Inflammatory macrophage (primary cell): Measurements from ENCODE around the gene ERCC6L.

Source experiments
- DNase-seq, 2 donors: peaks; one replicate each; pipeline ENCODE4 v3.0.0-alpha.2; 2020 to 2022
- total RNA-seq, 18 experiments: gene quantifications; one replicate each; lab custom pipeline; 2026; ENCODE audit warnings: mixed read lengths in 6 of 18, inconsistent platforms in 2 of 18; lab: John Stamatoyannopoulos, UW

The ERCC6L gene, protein sequence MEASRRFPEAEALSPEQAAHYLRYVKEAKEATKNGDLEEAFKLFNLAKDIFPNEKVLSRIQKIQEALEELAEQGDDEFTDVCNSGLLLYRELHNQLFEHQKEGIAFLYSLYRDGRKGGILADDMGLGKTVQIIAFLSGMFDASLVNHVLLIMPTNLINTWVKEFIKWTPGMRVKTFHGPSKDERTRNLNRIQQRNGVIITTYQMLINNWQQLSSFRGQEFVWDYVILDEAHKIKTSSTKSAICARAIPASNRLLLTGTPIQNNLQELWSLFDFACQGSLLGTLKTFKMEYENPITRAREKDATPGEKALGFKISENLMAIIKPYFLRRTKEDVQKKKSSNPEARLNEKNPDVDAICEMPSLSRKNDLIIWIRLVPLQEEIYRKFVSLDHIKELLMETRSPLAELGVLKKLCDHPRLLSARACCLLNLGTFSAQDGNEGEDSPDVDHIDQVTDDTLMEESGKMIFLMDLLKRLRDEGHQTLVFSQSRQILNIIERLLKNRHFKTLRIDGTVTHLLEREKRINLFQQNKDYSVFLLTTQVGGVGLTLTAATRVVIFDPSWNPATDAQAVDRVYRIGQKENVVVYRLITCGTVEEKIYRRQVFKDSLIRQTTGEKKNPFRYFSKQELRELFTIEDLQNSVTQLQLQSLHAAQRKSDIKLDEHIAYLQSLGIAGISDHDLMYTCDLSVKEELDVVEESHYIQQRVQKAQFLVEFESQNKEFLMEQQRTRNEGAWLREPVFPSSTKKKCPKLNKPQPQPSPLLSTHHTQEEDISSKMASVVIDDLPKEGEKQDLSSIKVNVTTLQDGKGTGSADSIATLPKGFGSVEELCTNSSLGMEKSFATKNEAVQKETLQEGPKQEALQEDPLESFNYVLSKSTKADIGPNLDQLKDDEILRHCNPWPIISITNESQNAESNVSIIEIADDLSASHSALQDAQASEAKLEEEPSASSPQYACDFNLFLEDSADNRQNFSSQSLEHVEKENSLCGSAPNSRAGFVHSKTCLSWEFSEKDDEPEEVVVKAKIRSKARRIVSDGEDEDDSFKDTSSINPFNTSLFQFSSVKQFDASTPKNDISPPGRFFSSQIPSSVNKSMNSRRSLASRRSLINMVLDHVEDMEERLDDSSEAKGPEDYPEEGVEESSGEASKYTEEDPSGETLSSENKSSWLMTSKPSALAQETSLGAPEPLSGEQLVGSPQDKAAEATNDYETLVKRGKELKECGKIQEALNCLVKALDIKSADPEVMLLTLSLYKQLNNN
- 0.17 to 9.6 (median 3.7) reads per million in 18 experiments for total RNA-seq

- DNase-seq: peak; percentile 74 to 84
Observed at GRCh38 chrX:72238721-72239475, at the start of gene ERCC6L. ERCC6L (minus strand) TSS chrX:72239027; CDS start chrX:72238911, 116 bp downstream.

GRCh38 chrX:72282302-72282701, 43.5 kb upstream of the ERCC6L start:
- no peak for DNase-seq

- no peak for DNase-seq
Observed at GRCh38 chrX:72280321-72280845, 41.6 kb upstream of the ERCC6L start.

GRCh38 chrX:72276478-72276953, 37.7 kb upstream of the ERCC6L start:
- DNase-seq: no peak

- DNase-seq: no peak
Observed at GRCh38 chrX:72274526-72274925, 35.7 kb upstream of the ERCC6L start.

- no peak for DNase-seq
Observed at GRCh38 chrX:72273718-72274117, 34.9 kb upstream of the ERCC6L start.

DNA sequence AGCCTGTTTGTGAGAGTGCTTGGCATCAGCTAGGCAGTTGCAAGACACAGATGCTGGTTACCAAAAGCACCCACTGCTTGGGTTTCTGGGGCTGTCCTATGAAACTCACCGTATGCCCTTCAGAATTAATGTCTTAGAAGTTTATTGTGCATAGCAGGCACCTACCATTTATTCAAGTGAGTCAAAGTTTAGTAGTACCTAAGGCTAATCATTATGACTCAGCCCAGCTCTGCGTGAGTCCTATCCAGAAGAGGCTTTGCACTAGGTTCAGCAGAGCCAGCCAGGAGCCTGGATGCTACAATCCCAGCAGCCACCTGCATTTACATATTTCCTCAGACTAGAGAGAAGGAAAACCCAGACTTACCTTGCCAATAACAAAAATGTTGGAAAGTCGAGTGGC, 34.0 kb upstream of the ERCC6L start:
- no peak for DNase-seq

DNA sequence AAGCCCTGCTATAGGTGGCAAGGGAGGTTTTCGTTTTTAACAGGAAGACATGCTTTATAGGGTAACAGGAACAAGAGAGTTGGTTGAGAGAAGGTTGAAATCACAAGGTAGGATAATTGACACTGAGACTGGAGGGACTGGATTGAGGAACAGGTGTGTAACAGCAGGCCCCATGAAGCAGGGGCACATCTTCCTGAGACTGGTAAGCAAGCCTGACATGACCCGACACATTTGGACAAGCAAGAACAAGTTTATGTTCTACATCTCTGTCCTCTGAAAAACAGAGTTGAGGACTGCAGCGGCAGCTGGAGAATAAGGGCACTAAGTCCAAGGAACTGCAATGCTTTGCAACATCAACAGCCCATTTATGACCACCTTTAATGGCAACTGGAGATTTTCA, 33.0 kb upstream of the ERCC6L start:
- no peak for DNase-seq

GRCh38 chrX:72271091-72271788, 32.4 kb upstream of the ERCC6L start:
- DNase-seq: no peak

DNA sequence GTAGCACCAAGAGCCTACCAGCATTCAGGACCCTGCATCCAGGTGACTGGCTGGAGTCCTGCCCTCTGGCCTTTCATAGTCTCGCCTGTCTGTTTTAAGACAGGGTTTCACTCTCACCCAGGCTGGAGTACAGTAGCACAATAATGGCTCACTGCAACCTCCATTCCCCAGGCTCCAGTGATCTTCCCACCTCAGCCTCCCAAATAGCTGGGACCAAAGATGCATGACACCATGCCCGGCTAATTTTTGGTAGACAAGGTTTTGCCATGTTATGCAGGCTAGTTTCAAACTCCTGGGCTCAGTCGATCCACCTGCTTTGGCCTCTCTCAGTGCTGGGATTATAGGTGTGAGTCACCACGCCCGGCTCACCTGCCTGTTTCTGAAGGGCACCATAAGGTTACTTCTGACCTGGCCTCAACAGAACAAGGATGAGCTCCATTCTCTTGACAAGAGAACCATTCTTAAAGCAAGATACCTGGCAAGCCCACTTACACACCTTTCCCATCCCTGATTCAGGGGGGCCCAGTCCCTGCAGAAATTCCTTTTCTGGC, 31.6 kb upstream of the ERCC6L start:
- DNase-seq: no peak

DNA sequence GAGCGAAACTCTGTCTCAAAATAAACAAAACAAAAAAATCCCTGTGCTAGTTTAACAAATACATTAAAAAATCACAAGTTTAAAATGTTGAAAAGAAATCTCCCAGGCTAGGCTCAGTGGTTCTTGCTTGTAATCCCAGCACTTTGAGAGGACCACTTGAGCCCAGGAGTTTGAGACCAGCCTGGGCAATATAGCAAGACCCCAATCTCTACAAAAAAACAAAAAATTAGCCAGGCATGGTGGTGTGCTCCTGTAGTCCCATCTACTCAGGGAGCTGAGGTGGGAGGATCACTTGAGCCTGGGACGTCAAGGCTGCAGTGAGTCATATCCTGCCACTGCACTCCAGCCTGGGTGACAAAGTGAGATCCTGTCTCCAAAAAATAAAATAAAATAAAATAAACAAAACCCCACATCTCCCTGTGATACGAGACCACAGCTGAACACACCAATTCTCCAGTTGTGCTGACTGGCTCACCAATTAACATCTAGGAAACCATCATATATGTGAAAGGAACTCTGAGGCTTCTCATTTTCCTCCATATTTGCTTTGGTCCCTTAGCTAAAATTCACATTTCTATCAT, 30.9 kb upstream of the ERCC6L start:
- DNase-seq: no peak

DNA sequence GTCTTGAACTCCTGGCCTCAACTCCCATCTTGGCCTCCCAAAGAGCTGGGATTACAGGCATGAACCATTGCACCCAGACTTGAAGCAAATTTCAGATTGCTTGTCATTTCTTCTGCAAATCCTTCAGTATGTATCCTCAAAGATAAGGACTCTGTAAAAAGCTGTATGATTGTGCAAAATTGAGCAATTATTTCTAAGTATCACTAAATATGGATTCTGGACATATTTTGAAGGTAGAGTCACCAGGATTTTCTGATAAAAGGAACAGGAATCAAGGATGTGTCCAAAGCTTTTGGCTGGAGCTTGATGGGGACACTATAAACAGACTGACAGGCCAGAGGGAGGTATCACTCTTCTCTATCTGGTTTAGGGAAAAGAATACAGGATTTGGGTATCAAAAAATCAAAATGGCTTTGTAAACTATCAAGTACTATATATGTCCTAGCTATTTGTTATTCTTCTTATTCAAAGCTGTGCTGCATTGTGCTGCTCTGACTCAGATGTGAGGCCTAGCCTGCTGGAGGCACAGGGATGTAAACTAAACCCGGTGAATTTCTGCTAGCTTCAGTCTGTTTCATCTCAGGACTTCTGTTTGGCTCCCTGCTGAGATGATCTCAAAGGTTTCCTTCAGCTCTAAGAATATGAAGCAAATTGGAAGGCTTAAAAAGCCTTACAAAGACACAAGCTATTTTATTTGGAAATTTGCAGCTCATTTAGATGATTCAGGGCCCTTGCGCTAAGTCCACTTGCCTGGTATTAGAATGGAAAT, 30.0 kb upstream of the ERCC6L start:
- no peak for DNase-seq

- no peak for DNase-seq
Observed at GRCh38 chrX:72265263-72265662, 26.4 kb upstream of the ERCC6L start.

DNA sequence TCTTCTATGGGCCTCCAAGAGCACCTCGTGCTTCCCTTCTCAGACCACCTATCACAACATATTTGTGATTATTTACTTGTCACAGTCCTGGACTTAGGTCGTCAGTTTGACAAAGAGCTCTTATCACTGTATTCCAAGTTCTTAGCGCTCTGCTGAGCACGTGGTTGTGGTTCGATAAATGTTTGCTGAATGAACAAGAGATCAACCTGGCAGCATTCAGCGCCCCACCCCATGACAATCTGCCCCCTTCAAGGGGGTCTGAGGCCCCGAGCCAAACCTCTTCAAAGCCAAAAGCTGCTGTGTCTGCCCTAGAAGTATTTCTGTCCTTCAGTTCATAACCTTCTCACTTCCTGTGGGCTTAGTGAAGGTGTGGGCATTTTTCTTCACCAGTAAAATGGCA, 23.2 kb upstream of the ERCC6L start:
- no peak for DNase-seq

DNA sequence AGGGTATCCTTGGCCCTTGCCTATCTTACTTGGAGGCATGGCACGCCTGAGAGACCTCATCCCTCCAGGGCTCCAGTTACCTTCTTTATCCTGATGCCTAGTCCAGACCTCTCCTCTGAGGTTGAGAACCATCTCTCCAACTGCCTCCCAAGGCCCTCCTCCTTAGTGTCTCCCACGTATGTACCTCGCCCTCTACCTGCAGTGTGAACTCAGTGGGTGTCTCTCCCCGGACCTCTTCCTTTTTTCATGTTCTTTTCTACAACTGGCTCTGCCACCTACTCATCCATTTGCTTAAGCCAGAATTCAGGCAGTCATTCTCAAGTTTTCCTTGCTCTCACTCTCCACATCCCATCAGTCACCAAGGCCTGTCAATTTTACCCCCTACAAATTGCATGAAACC, 21.6 kb upstream of the ERCC6L start:
- DNase-seq: no peak

DNA sequence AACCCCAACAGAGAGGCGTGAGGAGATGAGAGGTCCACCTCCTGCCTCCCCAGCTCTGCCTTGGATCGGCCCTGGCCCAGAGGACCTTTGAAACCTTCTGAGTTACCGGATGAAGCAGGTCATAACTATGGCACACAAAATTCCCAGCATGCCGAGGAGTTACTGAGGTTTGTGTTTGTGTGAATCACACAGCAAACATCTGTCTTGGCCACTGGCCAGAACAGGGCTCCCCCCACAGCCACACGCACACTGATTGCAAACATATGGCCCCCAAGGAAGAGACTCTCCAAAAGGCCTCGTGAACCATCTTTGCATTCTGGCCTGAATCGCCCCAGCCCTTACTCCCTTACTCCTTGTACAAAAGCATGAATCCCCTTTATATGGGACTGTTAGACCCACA, 19.3 kb upstream of the ERCC6L start:
- DNase-seq: no peak

DNA sequence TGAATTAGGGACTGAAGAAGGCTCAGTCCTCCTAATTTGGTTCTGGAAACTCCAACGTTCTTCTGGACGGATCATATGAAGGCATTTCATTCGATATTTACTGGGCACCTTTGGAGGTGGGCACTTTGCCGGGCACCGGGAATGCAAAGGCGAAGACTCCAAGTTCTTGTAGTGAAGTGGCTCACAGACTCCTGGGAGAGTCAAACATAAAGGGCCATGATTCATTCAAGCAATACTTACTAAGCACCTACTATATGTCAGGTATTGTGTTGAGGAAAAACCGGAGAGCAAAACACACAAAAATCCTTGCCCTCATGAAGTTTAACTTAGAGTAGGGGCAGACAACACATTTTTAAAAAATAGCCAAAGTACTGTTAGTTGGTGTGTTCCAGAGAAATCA, 17.0 kb upstream of the ERCC6L start:
- DNase-seq: no peak

DNA sequence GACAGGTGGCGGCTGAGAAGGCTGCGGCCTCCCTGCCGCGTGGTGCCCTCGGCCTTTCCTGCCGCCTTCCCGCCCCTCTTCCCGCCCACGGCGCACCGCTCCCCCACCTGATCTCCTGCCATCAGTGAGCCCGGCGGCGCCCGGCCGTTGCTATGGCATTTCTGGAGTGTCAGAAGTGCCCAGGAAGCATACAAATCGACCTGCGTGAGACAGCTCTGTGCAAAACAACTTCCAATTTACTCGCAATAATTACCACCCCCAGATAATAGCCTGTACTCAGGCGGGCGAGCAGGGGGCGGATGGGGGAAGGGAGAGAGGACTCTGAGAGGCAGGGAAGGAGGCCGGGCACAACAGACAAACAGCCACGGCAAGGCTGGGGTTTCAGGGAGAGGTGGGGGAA, 16.6 kb upstream of the ERCC6L start:
- DNase-seq: no peak

DNA sequence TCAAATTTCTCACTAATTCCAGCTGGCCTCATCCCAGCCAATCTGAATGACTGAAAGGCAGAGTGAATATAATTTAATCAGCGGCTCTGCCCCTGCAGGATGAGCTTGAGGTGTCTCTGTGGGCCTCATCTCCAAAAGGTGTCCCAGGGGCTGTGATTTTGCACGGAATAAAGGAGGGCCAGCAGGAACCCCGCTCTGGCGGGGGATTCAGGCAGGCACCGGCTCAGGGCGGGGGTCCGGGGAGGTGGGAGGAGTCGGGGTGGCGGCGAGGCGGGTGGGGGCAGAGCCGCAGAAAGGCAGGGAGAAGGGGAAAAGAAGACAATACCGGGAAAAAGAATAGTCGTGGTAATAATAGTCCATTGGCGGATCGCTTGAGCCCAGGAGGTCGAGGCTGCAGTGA, 16.0 kb upstream of the ERCC6L start:
- DNase-seq: no peak

DNA sequence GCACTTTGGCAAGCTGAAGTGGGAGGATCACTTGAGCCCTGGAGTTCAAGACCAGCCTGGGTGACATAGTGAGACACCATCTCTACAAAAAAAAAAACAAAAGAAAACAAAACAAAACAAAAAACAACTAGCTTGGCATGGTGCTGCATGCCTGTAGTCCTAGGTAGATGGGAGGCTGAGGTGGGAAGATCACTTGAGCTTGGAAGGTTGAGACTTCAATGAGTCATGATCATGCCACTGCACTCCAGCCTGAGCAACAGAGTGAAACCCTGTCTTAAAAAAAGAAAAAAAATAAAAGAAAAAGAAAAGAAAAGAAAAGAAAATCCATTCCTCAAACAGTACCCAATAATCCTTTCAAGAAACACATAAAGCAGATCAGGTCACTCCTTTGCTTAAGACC, 14.9 kb upstream of the ERCC6L start:
- no peak for DNase-seq
